B cell (primary cell): Measurements from ENCODE around the gene CTDP1. TPM values are rescaled to one million over a fixed set of nuclear protein-coding genes. Genes with fewer than 3 reads are reported as not detected.

Experiments
- ATAC-seq: fragments of 200-7000 bp; cut with Tn5 transposase; one replicate; pipeline ENCODE4 v1.10.0; 2021; ENCODE audit warnings: low read depth, mild to moderate bottlenecking, moderate number of reproducible peaks, moderate library complexity
- CTCF ChIA-PET: fragments of 350-600 bp; sonication (Branson Sonifier 250); formaldehyde crosslinking; loops from one replicate; lab custom pipeline; 2021; ENCODE audit warnings: antibody characterized with exemption, inconsistent platforms; lab: Charles Lee
- POLR2A ChIA-PET: fragments of 350-600 bp; sonication (Branson Sonifier 250); formaldehyde crosslinking; loops from one replicate; lab custom pipeline; 2021; ENCODE audit warnings: antibody characterized with exemption; lab: Charles Lee
- DNase-seq: peaks from one replicate; pipeline ENCODE4 v3.0.0; 2013
- H2AFZ ChIP-seq: 2 replicates; pipeline ENCODE4 v1.6.1; 2012; ENCODE audit warnings: mild to moderate bottlenecking, low read depth, low read length; ENCODE audit not compliant: insufficient read depth, poor library complexity, severe bottlenecking
- H3K27ac ChIP-seq, 2 donors: 1 replicate in 1 of 2; 2 replicates in 1 of 2; pipeline ENCODE4 v1.5.1; 2012 to 2013; ENCODE audit warnings: low read length in 2 of 2, mild to moderate bottlenecking in 2 of 2, moderate library complexity in 1 of 2
- H3K27me3 ChIP-seq, 4 experiments: fragments of 200-600 bp in 1 of 4; sonication (generic) in 1 of 4; replicated peaks in 1 of 4; 1 replicate in 2 of 4; 2 replicates in 2 of 4; pipeline versions ENCODE4 v1.6.1 to v1.7.0; 2013 to 2016; ENCODE audit warnings: low read length in 3 of 4, mild to moderate bottlenecking in 2 of 4, mixed read lengths in 1 of 4, moderate library complexity in 1 of 4; ENCODE audit not compliant: insufficient read depth in 4 of 4, control insufficient read depth in 3 of 4; ENCODE audit errors: control extremely low read depth in 1 of 4
- H3K36me3 ChIP-seq, 2 experiments: replicated peaks in 1 of 2; 1 replicate in 1 of 2; 2 replicates in 1 of 2; pipeline versions ENCODE4 v1.6.1 to v1.7.1; 2013; ENCODE audit warnings: low read length in 1 of 2; ENCODE audit not compliant: insufficient read depth in 2 of 2, control insufficient read depth in 1 of 2; ENCODE audit errors: control extremely low read depth in 1 of 2, extremely low read depth in 1 of 2
- H3K4me1 ChIP-seq, 2 donors: fragments of 200-600 bp in 1 of 2; sonication (generic) in 1 of 2; 1 replicate in 1 of 2; 2 replicates in 1 of 2; pipeline versions ENCODE4 v1.5.1 to v1.6.1; 2013 to 2017; ENCODE audit warnings: low read length in 2 of 2; ENCODE audit not compliant: control insufficient read depth in 2 of 2, insufficient read depth in 2 of 2
- H3K4me2 ChIP-seq: replicated peaks from 2 replicates; pipeline ENCODE3; 2012; ENCODE audit warnings: mild to moderate bottlenecking, low read depth, low read length; ENCODE audit not compliant: poor library complexity, severe bottlenecking
- H3K4me3 ChIP-seq, 5 experiments: fragments of 200-600 bp in 1 of 5; sonication (generic) in 1 of 5; 1 replicate in 3 of 5; 2 replicates in 2 of 5; pipeline versions ENCODE4 v1.5.1 to v1.7.0; 2011 to 2016; ENCODE audit warnings: low read length in 4 of 5, mild to moderate bottlenecking in 4 of 5, low read depth in 2 of 5, control low read depth in 1 of 5, moderate library complexity in 1 of 5; ENCODE audit not compliant: insufficient read depth in 1 of 5; ENCODE audit errors: control extremely low read depth in 1 of 5, extremely low read depth in 1 of 5
- H3K79me2 ChIP-seq: fragments of 200-600 bp; sonication (generic); one replicate; pipeline ENCODE4 v1.6.0; 2016; ENCODE audit warnings: low read length; ENCODE audit not compliant: control insufficient read depth, insufficient read depth
- H3K9ac ChIP-seq: fragments of 200-600 bp; sonication (generic); 2 replicates; pipeline ENCODE4 v1.6.1; 2017; ENCODE audit warnings: mild to moderate bottlenecking, low read length, moderate library complexity
- H3K9me3 ChIP-seq, 3 donors: one replicate each; pipeline versions ENCODE4 v1.6.1 to v1.7.1; 2013; ENCODE audit warnings: low read length in 2 of 3; ENCODE audit not compliant: control insufficient read depth in 2 of 3, insufficient read depth in 1 of 3; ENCODE audit errors: control extremely low read depth in 1 of 3
- H4K20me1 ChIP-seq: 2 replicates; pipeline ENCODE4 v1.6.0; 2012; ENCODE audit warnings: mild to moderate bottlenecking, low read length; ENCODE audit not compliant: insufficient read depth, control insufficient read depth, poor library complexity, severe bottlenecking
- H3K27ac Mint-ChIP-seq: one replicate; pipeline ENCODE4 v1.8.0; 2021; ENCODE audit warnings: mixed read lengths
- H3K27me3 Mint-ChIP-seq: one replicate; pipeline ENCODE4 v1.8.0; 2021; ENCODE audit warnings: mixed read lengths
- H3K4me1 Mint-ChIP-seq: one replicate; pipeline ENCODE4 v1.8.0; 2021; ENCODE audit warnings: mixed read lengths
- H3K4me3 Mint-ChIP-seq: one replicate; pipeline ENCODE4 v1.8.0; 2021; ENCODE audit warnings: mixed read lengths
- H3K9me3 Mint-ChIP-seq: one replicate; pipeline ENCODE4 v1.8.0; 2022; ENCODE audit warnings: mixed read lengths; ENCODE audit not compliant: insufficient read depth
- EZH2 ChIP-seq: IDR thresholded peaks from 2 replicates; pipeline ENCODE4 v1.6.1; 2012; ENCODE audit warnings: borderline replicate concordance, low read depth, mild to moderate bottlenecking, moderate library complexity, low read length; ENCODE audit not compliant: insufficient read depth, poor library complexity, severe bottlenecking
- WGBS: methylation state at CpG from one replicate; pipeline ENCODE4 v1.1.5; 2013; ENCODE audit warnings: missing lambda C conversion rate; ENCODE audit not compliant: insufficient coverage; 5-methylcytosine and 5-hydroxymethylcytosine counted together
- intact Hi-C: fragments of 100-400 bp; cut with micrococcal nuclease; formaldehyde crosslinking; loops from one replicate; pipeline ENCODE4 v1.10.0; 2022
- polyA plus RNA-seq: library from polyadenylated mRNA; depleted of rRNA; stranded (reverse); fragments of >200 nt; gene quantifications from 2 replicates; pipeline ENCODE4 v1.2.3, GENCODE V29; 2012
- total RNA-seq, 2 donors: library from RNA; stranded (reverse); fragments of 120-200 nt in 1 of 2; gene quantifications; 1 replicate in 1 of 2; 2 replicates in 1 of 2; pipeline versions ENCODE4 v1.2.3 to v1.2.4, GENCODE V29; 2013 to 2022
- TF ChIP-seq, protein P1 (sequence below): fragments of 200-600 bp; IDR thresholded peaks from one replicate; pipeline ENCODE4 v1.8.0; 2022; ENCODE audit warnings: antibody characterized with exemption, mild to moderate bottlenecking

The CTDP1 gene
- total and polyA plus RNA-seq, 2 donors (not counting 1 experiment from before 2014, with no cell fraction given) = 14.3 to 33.3 TPM

DNA sequence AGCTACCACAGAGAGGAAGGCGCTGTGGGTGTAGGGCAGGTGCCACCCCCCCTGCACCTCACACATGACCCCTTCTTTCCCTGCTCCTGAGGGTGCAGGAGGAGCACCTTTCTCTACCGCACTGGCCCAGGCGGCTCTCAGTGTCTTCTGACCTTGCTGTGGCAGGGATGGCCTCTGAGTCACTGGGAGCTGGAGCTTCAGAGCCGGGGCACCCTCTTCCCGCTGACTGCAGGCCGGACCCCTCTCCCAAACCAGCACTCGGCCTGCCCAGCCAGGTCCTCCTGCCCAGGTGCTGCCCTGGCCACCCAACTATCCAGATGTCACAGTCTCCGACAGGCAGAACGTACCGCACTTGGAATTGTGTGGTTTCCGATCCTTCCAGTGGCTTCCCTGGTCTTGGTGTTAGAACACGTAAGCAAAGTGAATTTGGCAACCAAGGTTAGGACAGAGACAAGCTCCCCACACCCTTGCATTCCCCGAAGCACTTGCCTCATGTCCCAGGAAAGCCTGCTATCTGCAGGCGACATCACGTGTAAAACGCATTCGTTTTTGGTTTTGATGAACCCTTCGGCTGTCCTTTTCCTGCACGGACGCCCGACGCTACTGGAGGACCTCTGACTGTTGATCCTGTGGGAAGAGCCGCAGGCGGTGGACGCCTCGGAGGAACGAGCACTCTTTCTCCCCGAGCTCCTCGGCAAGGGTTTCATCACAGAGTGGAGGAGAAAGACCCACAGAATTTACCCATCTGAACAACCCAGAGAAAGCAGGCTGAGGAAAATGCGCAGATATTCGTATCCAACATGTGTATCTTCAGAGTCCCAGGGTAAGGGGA, 93.5 kb downstream of the CTDP1 start:
- DNase-seq (no peak), ATAC-seq (no peak)
- no peak overlapping the region for H3K9ac ChIP-seq
- no peaks in the 10 kb centered on the region for H3K79me2 ChIP-seq
- Mint-ChIP-seq H3K4me1 (no peaks in the 10 kb centered on the region), H3K27ac (no peak overlapping the region), H3K4me3 (no peak overlapping the region), H3K9me3 (peaks cover 3% of the 10 kb centered on the region), H3K27me3 (peaks cover 21% of the 10 kb centered on the region)
- no peak overlapping the region for H3K27ac ChIP-seq
- POLR2A ChIA-PET = no interaction called here
- no peak overlapping the region for H3K4me2 ChIP-seq
- no peak overlapping the region for H3K4me3 ChIP-seq
- CTCF ChIA-PET = no interaction called here
- H2AFZ ChIP-seq = no peak overlapping the region
- 92% methylated on average over 28 of the region's 31 CpGs for WGBS
- intact Hi-C loops = no loop called here
- no peaks in the 10 kb centered on the region for H3K4me1 ChIP-seq
- H3K36me3 ChIP-seq = no peaks in the 10 kb centered on the region
- H3K9me3 ChIP-seq = peaks cover 0 to 27% (median 5%) of the 10 kb centered on the region in 3 donors
- peaks cover 0 to 7% (median 0%) of the 10 kb centered on the region in 4 experiments for H3K27me3 ChIP-seq
- no peak for TF ChIP-seq EZH2
- TF ChIP-seq, protein P1, sequence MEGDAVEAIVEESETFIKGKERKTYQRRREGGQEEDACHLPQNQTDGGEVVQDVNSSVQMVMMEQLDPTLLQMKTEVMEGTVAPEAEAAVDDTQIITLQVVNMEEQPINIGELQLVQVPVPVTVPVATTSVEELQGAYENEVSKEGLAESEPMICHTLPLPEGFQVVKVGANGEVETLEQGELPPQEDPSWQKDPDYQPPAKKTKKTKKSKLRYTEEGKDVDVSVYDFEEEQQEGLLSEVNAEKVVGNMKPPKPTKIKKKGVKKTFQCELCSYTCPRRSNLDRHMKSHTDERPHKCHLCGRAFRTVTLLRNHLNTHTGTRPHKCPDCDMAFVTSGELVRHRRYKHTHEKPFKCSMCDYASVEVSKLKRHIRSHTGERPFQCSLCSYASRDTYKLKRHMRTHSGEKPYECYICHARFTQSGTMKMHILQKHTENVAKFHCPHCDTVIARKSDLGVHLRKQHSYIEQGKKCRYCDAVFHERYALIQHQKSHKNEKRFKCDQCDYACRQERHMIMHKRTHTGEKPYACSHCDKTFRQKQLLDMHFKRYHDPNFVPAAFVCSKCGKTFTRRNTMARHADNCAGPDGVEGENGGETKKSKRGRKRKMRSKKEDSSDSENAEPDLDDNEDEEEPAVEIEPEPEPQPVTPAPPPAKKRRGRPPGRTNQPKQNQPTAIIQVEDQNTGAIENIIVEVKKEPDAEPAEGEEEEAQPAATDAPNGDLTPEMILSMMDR = no peak
- no peaks in the 10 kb centered on the region for H4K20me1 ChIP-seq

DNA sequence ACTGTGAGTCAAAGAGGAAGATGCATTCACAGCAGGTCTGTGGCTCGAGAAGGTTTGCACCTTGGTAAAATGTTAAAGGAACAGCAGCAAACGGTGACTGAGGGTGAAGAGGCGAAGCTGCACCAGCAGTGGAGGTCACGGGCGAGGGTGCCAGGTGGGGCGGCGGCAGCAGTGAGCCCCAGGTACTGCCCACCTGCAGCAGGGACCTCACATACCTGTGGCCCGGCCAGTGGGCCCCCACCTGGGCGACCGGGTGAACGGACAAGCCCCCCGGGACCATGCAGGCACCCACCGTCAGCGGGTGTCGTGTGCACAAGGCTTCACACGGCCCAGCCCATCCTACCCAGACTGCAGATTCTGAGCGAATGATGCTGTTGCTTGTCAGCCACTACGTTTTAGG, 94.5 kb downstream of the CTDP1 start:
- peaks cover 0 to 8% (median 0%) of the 10 kb centered on the region in 4 experiments for H3K27me3 ChIP-seq
- H3K4me1 ChIP-seq = no peaks in the 10 kb centered on the region
- Mint-ChIP-seq H3K4me1 (no peaks in the 10 kb centered on the region), H3K9me3 (peaks cover 3% of the 10 kb centered on the region), H3K27me3 (peaks cover 30% of the 10 kb centered on the region), H3K27ac (no peak overlapping the region), H3K4me3 (no peak overlapping the region)
- H3K79me2 ChIP-seq = no peaks in the 10 kb centered on the region
- no peaks in the 10 kb centered on the region for H4K20me1 ChIP-seq
- no peak overlapping the region for H3K4me3 ChIP-seq
- H3K9me3 ChIP-seq = peaks cover 0 to 27% (median 0%) of the 10 kb centered on the region in 3 donors
- ChIA-PET CTCF (no interaction called here), POLR2A (no interaction called here)
- 79% methylated on average over 16 of the region's 18 CpGs for WGBS
- no peak for DNase-seq
- no peak overlapping the region for H3K4me2 ChIP-seq
- no peak for ATAC-seq
- no peak for TF ChIP-seq EZH2
- TF ChIP-seq, protein P1 = no peak
- H2AFZ ChIP-seq = no peak overlapping the region
- intact Hi-C loops = no loop called here
- no peak overlapping the region for H3K9ac ChIP-seq
- H3K36me3 ChIP-seq = no peaks in the 10 kb centered on the region
- no peak overlapping the region for H3K27ac ChIP-seq
